HEK293 (cell line): Measurements from ENCODE around the gene SERF2.

Source experiments
- CTCF ChIA-PET: fragments of 350-600 bp; formaldehyde crosslinking; extraction: SDS; loops from one replicate; lab custom pipeline; 2021; ENCODE audit warnings: antibody characterized with exemption; lab: Yijun Ruan, JAX
- POLR2A ChIA-PET: fragments of 300-600 bp; formaldehyde crosslinking; extraction: SDS; loops from one replicate; lab custom pipeline; 2020; ENCODE audit warnings: antibody characterized with exemption, inconsistent platforms; lab: Yijun Ruan, JAX
- H3K27ac ChIP-seq: fragments of 200-500 bp; sonication (Bioruptor generic); 2 replicates; pipeline ENCODE4 v1.5.1; 2014; ENCODE audit warnings: low read depth, low read length, control low read depth, inconsistent platforms; ENCODE audit errors: extremely low read depth
- H3K36me3 ChIP-seq, 2 experiments: fragments of 200-500 bp in 1 of 2; sonication (Bioruptor generic) in 1 of 2; 1 replicate in 1 of 2; 2 replicates in 1 of 2; pipeline ENCODE4 v1.5.1; 2014 to 2017; ENCODE audit warnings: inconsistent platforms in 2 of 2, low read length in 2 of 2; ENCODE audit not compliant: control insufficient read depth in 2 of 2, insufficient read depth in 1 of 2
- H3K4me1 ChIP-seq: fragments of 200-500 bp; sonication (Bioruptor generic); 2 replicates; pipeline ENCODE4 v1.5.1; 2014; ENCODE audit warnings: mild to moderate bottlenecking, low read length, inconsistent platforms; ENCODE audit not compliant: control insufficient read depth, insufficient read depth
- H3K4me3 ChIP-seq: 2 replicates; pipeline ENCODE4 v1.5.1; 2011; ENCODE audit warnings: low read depth, mild to moderate bottlenecking, control low read depth, low read length, moderate library complexity
- H3K9me3 ChIP-seq: fragments of 200-500 bp; sonication (Bioruptor generic); 2 replicates; pipeline ENCODE4 v1.5.1; 2014; ENCODE audit warnings: low read depth, low read length, inconsistent platforms; ENCODE audit not compliant: control insufficient read depth, insufficient read depth
- FEZF1 ChIP-seq: fragments of 450-650 bp; formaldehyde crosslinking; IDR thresholded peaks from 2 replicates; pipeline ENCODE4 v1.5.1; 2016; ENCODE audit warnings: missing biosample characterization, missing genetic modification characterization
- IKZF3 ChIP-seq: fragments of 450-650 bp; IDR thresholded peaks from 2 replicates; pipeline ENCODE4 v1.5.0; 2018; ENCODE audit warnings: missing biosample characterization, mild to moderate bottlenecking, missing genetic modification characterization, moderate library complexity
- KLF7 ChIP-seq: fragments of 450-650 bp; formaldehyde crosslinking; IDR thresholded peaks from 2 replicates; pipeline ENCODE4 v1.5.1; 2016; ENCODE audit warnings: missing biosample characterization, missing genetic modification characterization, borderline replicate concordance
- KLF8 ChIP-seq: fragments of 450-650 bp; formaldehyde crosslinking; IDR thresholded peaks from 2 replicates; pipeline ENCODE4 v1.5.1; 2016; ENCODE audit warnings: missing biosample characterization, missing genetic modification characterization
- MYNN ChIP-seq: fragments of 450-650 bp; formaldehyde crosslinking; IDR thresholded peaks from 2 replicates; pipeline ENCODE4 v1.5.1; 2016; ENCODE audit warnings: missing biosample characterization, missing genetic modification characterization, borderline replicate concordance
- MZF1 ChIP-seq: fragments of 450-650 bp; formaldehyde crosslinking; IDR thresholded peaks from 2 replicates; pipeline ENCODE4 v1.5.1; 2017; ENCODE audit warnings: missing biosample characterization, missing genetic modification characterization, borderline replicate concordance
- PRDM1 ChIP-seq: fragments of 450-650 bp; formaldehyde crosslinking; IDR thresholded peaks from 2 replicates; pipeline ENCODE4; 2016; ENCODE audit warnings: missing biosample characterization, missing genetic modification characterization
- RBAK ChIP-seq: fragments of 450-650 bp; formaldehyde crosslinking; IDR thresholded peaks from 2 replicates; pipeline ENCODE4 v1.5.1; 2016; ENCODE audit warnings: missing biosample characterization, missing genetic modification characterization
- TCF7L2 ChIP-seq: IDR thresholded peaks from 2 replicates; pipeline ENCODE4 v1.6.1; 2011; ENCODE audit warnings: low read depth, mild to moderate bottlenecking, inconsistent platforms, low read length, moderate library complexity, borderline replicate concordance
- ZFP3 ChIP-seq: fragments of 450-650 bp; formaldehyde crosslinking; IDR thresholded peaks from 2 replicates; pipeline ENCODE4 v1.5.1; 2016; ENCODE audit warnings: low read depth, missing biosample characterization, missing genetic modification characterization
- ZFP41 ChIP-seq: fragments of 450-650 bp; formaldehyde crosslinking; IDR thresholded peaks from 2 replicates; pipeline ENCODE4 v1.5.1; 2016; ENCODE audit warnings: missing biosample characterization, missing genetic modification characterization, borderline replicate concordance
- ZNF112 ChIP-seq: fragments of 450-650 bp; formaldehyde crosslinking; IDR thresholded peaks from 2 replicates; pipeline ENCODE4 v1.5.0; 2017; ENCODE audit warnings: missing biosample characterization, missing genetic modification characterization
- ZNF146 ChIP-seq: fragments of 450-650 bp; formaldehyde crosslinking; IDR thresholded peaks from 2 replicates; pipeline ENCODE4 v1.5.1; 2016; ENCODE audit warnings: missing biosample characterization, missing genetic modification characterization
- ZNF148 ChIP-seq: fragments of 450-650 bp; formaldehyde crosslinking; IDR thresholded peaks from 2 replicates; pipeline ENCODE4 v1.5.0; 2017; ENCODE audit warnings: missing biosample characterization, missing genetic modification characterization, borderline replicate concordance
- ZNF214 ChIP-seq: fragments of 450-650 bp; formaldehyde crosslinking; IDR thresholded peaks from 2 replicates; pipeline ENCODE4 v1.5.1; 2017; ENCODE audit warnings: missing biosample characterization, mild to moderate bottlenecking, missing genetic modification characterization, borderline replicate concordance
- ZNF223 ChIP-seq: fragments of 450-650 bp; formaldehyde crosslinking; IDR thresholded peaks from 2 replicates; pipeline ENCODE4 v1.5.1; 2016; ENCODE audit warnings: missing biosample characterization, missing genetic modification characterization
- ZNF521 ChIP-seq: fragments of 450-650 bp; formaldehyde crosslinking; IDR thresholded peaks from 2 replicates; pipeline ENCODE4 v1.5.1; 2017; ENCODE audit warnings: missing biosample characterization, mild to moderate bottlenecking, missing genetic modification characterization
- ZNF555 ChIP-seq: fragments of 450-650 bp; formaldehyde crosslinking; conservative IDR thresholded peaks from 2 replicates; pipeline ENCODE4 v1.5.1; 2017; ENCODE audit warnings: missing biosample characterization, mild to moderate bottlenecking, missing genetic modification characterization, inconsistent platforms
- ZNF645 ChIP-seq: fragments of 450-650 bp; formaldehyde crosslinking; IDR thresholded peaks from 2 replicates; pipeline ENCODE4; 2016; ENCODE audit warnings: missing biosample characterization, missing genetic modification characterization
- ZNF707 ChIP-seq: fragments of 450-650 bp; formaldehyde crosslinking; IDR thresholded peaks from 2 replicates; pipeline ENCODE4 v1.5.1; 2016; ENCODE audit warnings: missing biosample characterization, missing genetic modification characterization
- ZNF747 ChIP-seq: fragments of 450-650 bp; formaldehyde crosslinking; IDR thresholded peaks from 2 replicates; pipeline ENCODE4 v1.5.1; 2016; ENCODE audit warnings: missing biosample characterization, missing genetic modification characterization
- ZNF768 ChIP-seq: fragments of 450-650 bp; formaldehyde crosslinking; IDR thresholded peaks from 2 replicates; pipeline ENCODE4 v1.5.1; 2018; ENCODE audit warnings: missing biosample characterization, mild to moderate bottlenecking, missing genetic modification characterization
- ZNF785 ChIP-seq: fragments of 450-650 bp; formaldehyde crosslinking; IDR thresholded peaks from 2 replicates; pipeline ENCODE4 v1.5.1; 2016; ENCODE audit warnings: missing biosample characterization, missing genetic modification characterization
- ZSCAN23 ChIP-seq: fragments of 450-650 bp; formaldehyde crosslinking; IDR thresholded peaks from 2 replicates; pipeline ENCODE4 v1.5.1; 2016; ENCODE audit warnings: missing biosample characterization, missing genetic modification characterization
- TF ChIP-seq, protein P1 (sequence below): fragments of 450-650 bp; formaldehyde crosslinking; IDR thresholded peaks from 2 replicates; pipeline ENCODE4 v1.5.1; 2016; ENCODE audit warnings: missing biosample characterization, missing genetic modification characterization
- TF ChIP-seq, protein P2 (sequence below): fragments of 450-650 bp; formaldehyde crosslinking; IDR thresholded peaks from 2 replicates; pipeline ENCODE4 v1.5.1; 2017; ENCODE audit warnings: missing biosample characterization, missing genetic modification characterization
- TF ChIP-seq, protein P3 (sequence below): fragments of 450-650 bp; formaldehyde crosslinking; IDR thresholded peaks from 2 replicates; pipeline ENCODE4 v1.5.1; 2016; ENCODE audit warnings: missing biosample characterization, missing genetic modification characterization
- TF ChIP-seq, protein P4 (sequence below): fragments of 450-650 bp; formaldehyde crosslinking; IDR thresholded peaks from 2 replicates; pipeline ENCODE4 v1.5.1; 2017; ENCODE audit warnings: missing biosample characterization, mild to moderate bottlenecking, missing genetic modification characterization, moderate library complexity

SERF2 gene

GRCh38 chr15:43795997-43796396, 3.9 kb downstream of the SERF2 start:
- H3K4me1 ChIP-seq = 0 out of 2 replicates have a peak, but pooled peaks cover 3% of the 10 kb centered on the region
- POLR2A ChIA-PET = interaction anchor here (1.0 to 3.0 kb wide), 2 partner anchors 9 to 28 kb away, joined by 6 to 11 read pairs; partner anchors contain the start of gene MFAP1

DNA sequence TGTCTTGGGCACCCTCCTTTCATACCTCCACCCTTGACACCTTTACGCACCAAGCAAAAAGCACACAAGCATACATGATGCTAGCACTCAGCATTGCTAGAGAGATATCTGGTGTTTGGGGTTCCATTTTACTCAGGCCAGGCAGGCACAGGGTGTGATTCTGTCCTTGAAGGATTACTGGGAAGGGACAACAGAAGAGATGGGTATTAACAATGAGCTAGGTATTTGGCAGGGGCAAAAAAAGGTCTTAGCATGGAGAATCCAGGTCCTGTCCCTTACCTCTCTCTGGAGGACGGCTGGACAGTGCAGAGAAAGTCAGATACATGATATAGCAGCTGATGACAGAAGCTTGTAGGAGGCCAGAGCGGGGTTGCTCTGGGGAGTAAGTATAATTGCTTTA, 4.4 kb downstream of the SERF2 start:
- Histone ChIP-seq H3K9me3 (no peaks in the 10 kb centered on the region), H3K4me1 (0 out of 2 replicates have a peak, but pooled peaks cover 3% of the 10 kb centered on the region), H3K36me3 (peaks cover 0 to 67% of the 10 kb centered on the region in 2 experiments; a peak in 1 of 3 replicates), H3K27ac (no peak overlapping the region), H3K4me3 (no peak overlapping the region)
- ChIA-PET POLR2A (interaction anchor here (1.0 to 3.0 kb wide), 2 partner anchors 8 to 28 kb away, joined by 6 to 11 read pairs; partner anchors contain the start of gene MFAP1), CTCF (interaction anchor here (0.6 to 2.6 kb wide), 2 partner anchors 13 to 20 kb away, joined by 3 to 6 read pairs; partner anchors contain the start of gene ELL3)
- TF ChIP-seq, protein P1, sequence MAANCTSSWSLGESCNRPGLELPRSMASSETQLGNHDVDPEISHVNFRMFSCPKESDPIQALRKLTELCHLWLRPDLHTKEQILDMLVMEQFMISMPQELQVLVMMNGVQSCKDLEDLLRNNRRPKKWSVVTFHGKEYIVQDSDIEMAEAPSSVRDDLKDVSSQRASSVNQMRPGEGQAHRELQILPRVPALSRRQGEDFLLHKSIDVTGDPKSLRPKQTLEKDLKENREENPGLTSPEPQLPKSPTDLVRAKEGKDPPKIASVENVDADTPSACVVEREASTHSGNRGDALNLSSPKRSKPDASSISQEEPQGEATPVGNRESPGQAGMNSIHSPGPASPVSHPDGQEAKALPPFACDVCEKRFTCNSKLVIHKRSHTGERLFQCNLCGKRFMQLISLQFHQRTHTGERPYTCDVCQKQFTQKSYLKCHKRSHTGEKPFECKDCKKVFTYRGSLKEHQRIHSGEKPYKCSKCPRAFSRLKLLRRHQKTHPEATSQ (tag by site-specific recombination) = no peak
- TF ChIP-seq ZFP3 (tag by site-specific recombination) = no peak
- TF ChIP-seq KLF7 (tag by site-specific recombination) = no peak
- TF ChIP-seq, protein P2, sequence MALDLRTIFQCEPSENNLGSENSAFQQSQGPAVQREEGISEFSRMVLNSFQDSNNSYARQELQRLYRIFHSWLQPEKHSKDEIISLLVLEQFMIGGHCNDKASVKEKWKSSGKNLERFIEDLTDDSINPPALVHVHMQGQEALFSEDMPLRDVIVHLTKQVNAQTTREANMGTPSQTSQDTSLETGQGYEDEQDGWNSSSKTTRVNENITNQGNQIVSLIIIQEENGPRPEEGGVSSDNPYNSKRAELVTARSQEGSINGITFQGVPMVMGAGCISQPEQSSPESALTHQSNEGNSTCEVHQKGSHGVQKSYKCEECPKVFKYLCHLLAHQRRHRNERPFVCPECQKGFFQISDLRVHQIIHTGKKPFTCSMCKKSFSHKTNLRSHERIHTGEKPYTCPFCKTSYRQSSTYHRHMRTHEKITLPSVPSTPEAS (tag by site-specific recombination) = no peak
- TF ChIP-seq ZNF645 (tag by site-specific recombination) = no peak
- TF ChIP-seq ZNF214 (tag by site-specific recombination) = no peak
- no peak for TF ChIP-seq ZNF747
- TF ChIP-seq ZNF112 (tag by site-specific recombination) = no peak
- no peak for TF ChIP-seq TCF7L2
- no peak for TF ChIP-seq IKZF3
- TF ChIP-seq ZNF521 (tag by site-specific recombination) = no peak
- no peak for TF ChIP-seq FEZF1
- no peak for TF ChIP-seq RBAK (tag by site-specific recombination)
- TF ChIP-seq ZFP41 (tag by site-specific recombination) = no peak
- no peak for TF ChIP-seq ZNF785

More at GRCh38 chr15:43795997-43796396, 3.9 kb downstream of the SERF2 start:
- TF ChIP-seq, protein P3, sequence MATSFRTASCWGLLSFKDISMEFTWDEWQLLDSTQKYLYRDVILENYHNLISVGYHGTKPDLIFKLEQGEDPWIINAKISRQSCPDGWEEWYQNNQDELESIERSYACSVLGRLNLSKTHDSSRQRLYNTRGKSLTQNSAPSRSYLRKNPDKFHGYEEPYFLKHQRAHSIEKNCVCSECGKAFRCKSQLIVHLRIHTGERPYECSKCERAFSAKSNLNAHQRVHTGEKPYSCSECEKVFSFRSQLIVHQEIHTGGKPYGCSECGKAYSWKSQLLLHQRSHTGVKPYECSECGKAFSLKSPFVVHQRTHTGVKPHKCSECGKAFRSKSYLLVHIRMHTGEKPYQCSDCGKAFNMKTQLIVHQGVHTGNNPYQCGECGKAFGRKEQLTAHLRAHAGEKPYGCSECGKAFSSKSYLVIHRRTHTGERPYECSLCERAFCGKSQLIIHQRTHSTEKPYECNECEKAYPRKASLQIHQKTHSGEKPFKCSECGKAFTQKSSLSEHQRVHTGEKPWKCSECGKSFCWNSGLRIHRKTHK (tag by site-specific recombination) = no peak
- no peak for TF ChIP-seq MYNN
- TF ChIP-seq MZF1 (tag by site-specific recombination) = no peak
- no peak for TF ChIP-seq ZSCAN23
- TF ChIP-seq ZNF707 (tag by site-specific recombination) = no peak
- TF ChIP-seq ZNF223 (tag by site-specific recombination) = no peak
- TF ChIP-seq ZNF148 (tag by site-specific recombination) = no peak
- TF ChIP-seq, protein P4, sequence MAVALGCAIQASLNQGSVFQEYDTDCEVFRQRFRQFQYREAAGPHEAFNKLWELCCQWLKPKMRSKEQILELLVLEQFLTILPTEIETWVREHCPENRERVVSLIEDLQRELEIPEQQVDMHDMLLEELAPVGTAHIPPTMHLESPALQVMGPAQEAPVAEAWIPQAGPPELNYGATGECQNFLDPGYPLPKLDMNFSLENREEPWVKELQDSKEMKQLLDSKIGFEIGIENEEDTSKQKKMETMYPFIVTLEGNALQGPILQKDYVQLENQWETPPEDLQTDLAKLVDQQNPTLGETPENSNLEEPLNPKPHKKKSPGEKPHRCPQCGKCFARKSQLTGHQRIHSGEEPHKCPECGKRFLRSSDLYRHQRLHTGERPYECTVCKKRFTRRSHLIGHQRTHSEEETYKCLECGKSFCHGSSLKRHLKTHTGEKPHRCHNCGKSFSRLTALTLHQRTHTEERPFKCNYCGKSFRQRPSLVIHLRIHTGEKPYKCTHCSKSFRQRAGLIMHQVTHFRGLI = no peak
- no peak for TF ChIP-seq ZNF768 (tag by site-specific recombination)
- TF ChIP-seq PRDM1 (tag by site-specific recombination) = no peak
- no peak for TF ChIP-seq ZNF555 (tag by site-specific recombination)
- no peak for TF ChIP-seq ZNF146 (tag by site-specific recombination)
- no peak for TF ChIP-seq KLF8 (tag by site-specific recombination)
- TF ChIP-seq, all 188 proteins: peak for 0
- Histone ChIP-seq H3K4me3 (no peak overlapping the region), H3K36me3 (peaks cover 0 to 62% of the 10 kb centered on the region in 2 experiments; a peak in 1 of 3 replicates), H3K9me3 (no peaks in the 10 kb centered on the region), H3K27ac (no peak overlapping the region)
- CTCF ChIA-PET = interaction anchor here (2.6 kb wide), 1 partner anchor 19 kb away, joined by 6 read pairs; the partner anchor contains the start of gene ELL3
